Fibroblast of lung (primary cell): ENCODE results near the gene IRF2BPL. TPM values are rescaled to one million over a fixed set of nuclear protein-coding genes. Genes with fewer than 3 reads are reported as not detected.

ENCODE experiments used
- DNase-seq, 2 donors: peaks; one replicate each; pipeline versions ENCODE4 v3.0.0 to v3.0.0-alpha.2; 2010; ENCODE audit warnings: low read depth in 2 of 2
- H2AFZ ChIP-seq: 2 replicates; pipeline ENCODE4 v1.5.1; 2012; ENCODE audit warnings: low read length, control low read depth, inconsistent platforms
- H3K27ac ChIP-seq: 2 replicates; pipeline ENCODE4 v1.5.1; 2011; ENCODE audit warnings: low read length, control low read depth; ENCODE audit not compliant: insufficient read depth
- H3K27me3 ChIP-seq: 2 replicates; pipeline ENCODE4 v1.5.1; 2011; ENCODE audit warnings: mild to moderate bottlenecking, low read length; ENCODE audit not compliant: control insufficient read depth, insufficient read depth
- H3K36me3 ChIP-seq: 2 replicates; pipeline ENCODE4 v1.5.1; 2011; ENCODE audit warnings: low read length; ENCODE audit not compliant: control insufficient read depth, insufficient read depth
- H3K4me1 ChIP-seq: 2 replicates; pipeline ENCODE4 v1.5.1; 2011; ENCODE audit warnings: low read length; ENCODE audit not compliant: control insufficient read depth, insufficient read depth; ENCODE audit errors: extremely low read depth
- H3K4me2 ChIP-seq: 2 replicates; pipeline ENCODE4 v1.5.1; 2011; ENCODE audit warnings: low read length, control low read depth; ENCODE audit not compliant: insufficient read depth; ENCODE audit errors: extremely low read depth
- H3K4me3 ChIP-seq, 4 experiments: fragments of 200-600 bp in 1 of 4; sonication (generic) in 1 of 4; replicated peaks in 1 of 4; 2 replicates each; pipeline ENCODE4 v1.5.1; 2011 to 2016; ENCODE audit warnings: low read length in 4 of 4, low read depth in 3 of 4, mild to moderate bottlenecking in 3 of 4, control low read depth in 2 of 4, inconsistent platforms in 1 of 4, mixed read lengths in 1 of 4; ENCODE audit not compliant: insufficient read depth in 1 of 4; ENCODE audit errors: control extremely low read depth in 1 of 4
- H3K79me2 ChIP-seq: 2 replicates; pipeline ENCODE4 v1.5.1; 2012; ENCODE audit warnings: mild to moderate bottlenecking, low read length, inconsistent platforms; ENCODE audit not compliant: control insufficient read depth, insufficient read depth
- H3K9ac ChIP-seq: 2 replicates; pipeline ENCODE4 v1.5.1; 2011; ENCODE audit warnings: mild to moderate bottlenecking, low read length, control low read depth; ENCODE audit not compliant: insufficient read depth
- H3K9me3 ChIP-seq: 2 replicates; pipeline ENCODE4 v1.5.1; 2012; ENCODE audit warnings: low read depth, low read length; ENCODE audit not compliant: control insufficient read depth, insufficient read depth
- H4K20me1 ChIP-seq: 2 replicates; pipeline ENCODE4 v1.5.1; 2011; ENCODE audit warnings: low read length; ENCODE audit not compliant: control insufficient read depth, insufficient read depth; ENCODE audit errors: extremely low read depth
- CTCF ChIP-seq, 2 donors: IDR thresholded peaks in 1 of 2; conservative IDR thresholded peaks in 1 of 2; 1 replicate in 1 of 2; 2 replicates in 1 of 2; pipeline ENCODE4 v1.5.1; 2011 to 2012; ENCODE audit warnings: low read length in 2 of 2, control low read depth in 1 of 2, inconsistent platforms in 1 of 2, low read depth in 1 of 2, mild to moderate bottlenecking in 1 of 2
- EZH2 ChIP-seq: IDR thresholded peaks from 2 replicates; pipeline ENCODE4 v1.5.1; 2012; ENCODE audit warnings: low read length, control low read depth, mild to moderate bottlenecking; ENCODE audit errors: missing control alignments
- polyA plus RNA-seq, 2 donors: library from polyadenylated mRNA; depleted of rRNA in 1 of 2; stranded (reverse) in 1 of 2; unstranded in 1 of 2; fragments of >200 nt; gene quantifications; 2 replicates each; pipeline ENCODE4 v1.2.1, GENCODE V29; 2011 to 2012; ENCODE audit warnings: missing spikeins in 1 of 2
- total RNA-seq: library from RNA; depleted of rRNA; stranded (reverse); fragments of >200 nt; gene quantifications from 2 replicates; pipeline ENCODE4 v1.2.1, GENCODE V29; 2014

The IRF2BPL gene
- total and polyA plus RNA-seq, 2 donors (not counting 1 experiment from before 2014, with no cell fraction given) = 9.8 to 45.9 TPM

- Histone ChIP-seq H2AFZ (no peak overlapping the region), H3K4me1 (no peaks in the 10 kb centered on the region), H3K36me3 (no peaks in the 10 kb centered on the region), H3K79me2 (no peaks in the 10 kb centered on the region), H3K9ac (no peak overlapping the region), H3K9me3 (no peaks in the 10 kb centered on the region), H3K4me3 (no peak overlapping the region), H3K27ac (no peak overlapping the region), H4K20me1 (no peaks in the 10 kb centered on the region), H3K4me2 (no peak overlapping the region), H3K27me3 (peaks cover 9% of the 10 kb centered on the region)
- TF ChIP-seq EZH2 = no peak
- no peak for TF ChIP-seq CTCF (conservative IDR thresholded peaks at IDR 0.05 in 1 of 2, IDR thresholded peaks at IDR 0.05 in 1 of 2; ENCODE audit: low read depth in 1 of 2, low read length in 2 of 2)
- peak in 1 of 2 donors; percentile 75 for DNase-seq
These were observed 14.4 kb downstream of the IRF2BPL start for GRCh38 chr14:77014004-77014604.

- TF ChIP-seq CTCF (conservative IDR thresholded peaks at IDR 0.05 in 1 of 2, IDR thresholded peaks at IDR 0.05 in 1 of 2; ENCODE audit: low read depth in 1 of 2, low read length in 2 of 2) = no peak
- TF ChIP-seq EZH2 = no peak
- no peaks in the 10 kb centered on the region for H4K20me1 ChIP-seq
- H3K9ac ChIP-seq = no peak overlapping the region
- no peak overlapping the region for H3K27ac ChIP-seq
- H3K4me3 ChIP-seq = no peak overlapping the region
- H3K4me2 ChIP-seq = no peak overlapping the region
- no peaks in the 10 kb centered on the region for H3K79me2 ChIP-seq
- no peaks in the 10 kb centered on the region for H3K4me1 ChIP-seq
- DNase-seq = no peak
- no peak overlapping the region for H2AFZ ChIP-seq
- no peaks in the 10 kb centered on the region for H3K9me3 ChIP-seq
- no peaks in the 10 kb centered on the region for H3K36me3 ChIP-seq
- peaks cover 9% of the 10 kb centered on the region for H3K27me3 ChIP-seq
These were observed 16.2 kb downstream of the IRF2BPL start for GRCh38 chr14:77012193-77012765.

- Histone ChIP-seq H3K27ac (no peak overlapping the region), H3K4me1 (no peaks in the 10 kb centered on the region), H3K27me3 (peaks cover 9% of the 10 kb centered on the region), H2AFZ (no peak overlapping the region), H3K9ac (no peak overlapping the region), H3K4me3 (no peak overlapping the region), H4K20me1 (no peaks in the 10 kb centered on the region), H3K4me2 (no peak overlapping the region), H3K79me2 (no peaks in the 10 kb centered on the region), H3K36me3 (no peaks in the 10 kb centered on the region), H3K9me3 (no peaks in the 10 kb centered on the region)
- DNase-seq = no peak
- TF ChIP-seq EZH2 = no peak
- no peak for TF ChIP-seq CTCF (conservative IDR thresholded peaks at IDR 0.05 in 1 of 2, IDR thresholded peaks at IDR 0.05 in 1 of 2; ENCODE audit: low read depth in 1 of 2, low read length in 2 of 2)
These were observed 17.3 kb downstream of the IRF2BPL start for GRCh38 chr14:77011245-77011644.
